Adrenal gland (tissue), 12 donors: Measurements from ENCODE around the gene ZNF648. TPM values are rescaled to one million over a fixed set of nuclear protein-coding genes. Genes with fewer than 3 reads are reported as not detected.

Experiments
- DNase-seq, 7 donors: peaks; one replicate each; pipeline ENCODE4 v3.0.0-alpha.2; 2019 to 2020
- H3K27ac ChIP-seq, 5 donors: fragments of 200-600 bp; sonication (generic) in 4 of 5; 1 replicate in 3 of 5; 2 replicates in 2 of 5; pipeline versions ENCODE4 v1.5.1 to v1.8.0; 2016 to 2020; ENCODE audit warnings: mild to moderate bottlenecking in 1 of 5
- H3K27me3 ChIP-seq: fragments of 200-600 bp; 2 replicates; pipeline ENCODE4 v1.8.0; 2021
- H3K36me3 ChIP-seq, 2 donors: fragments of 200-600 bp; replicated peaks in 1 of 2; 1 replicate in 1 of 2; 2 replicates in 1 of 2; pipeline versions ENCODE4 v1.5.1 to v1.8.0; 2018 to 2022
- H3K4me1 ChIP-seq, 2 donors: fragments of 200-600 bp; replicated peaks in 1 of 2; 1 replicate in 1 of 2; 2 replicates in 1 of 2; pipeline versions ENCODE4 v1.5.1 to v1.8.0; 2018 to 2021
- H3K4me3 ChIP-seq, 4 donors: fragments of 200-600 bp; sonication (generic) in 3 of 4; one replicate each; pipeline ENCODE4 v1.5.1; 2016 to 2018
- H3K9me3 ChIP-seq, 3 donors: fragments of 200-600 bp; sonication (generic) in 1 of 3; replicated peaks in 1 of 3; 1 replicate in 2 of 3; 2 replicates in 1 of 3; pipeline versions ENCODE4 v1.5.1 to v1.8.0; 2016 to 2021
- CTCF ChIP-seq, 6 experiments: fragments of 450-650 bp in 4 of 6; fragments of 200-600 bp in 2 of 6; sonication (generic) in 1 of 6; IDR thresholded peaks; 1 replicate in 5 of 6; 2 replicates in 1 of 6; pipeline versions ENCODE4 v1.5.1 to v1.8.0; 2016 to 2021; ENCODE audit warnings: antibody characterized with exemption in 6 of 6, mild to moderate bottlenecking in 2 of 6, moderate library complexity in 1 of 6
- POLR2A ChIP-seq, 2 donors: fragments of 450-650 bp; IDR thresholded peaks; one replicate each; pipeline ENCODE4 v1.6.1; 2017; ENCODE audit warnings: antibody characterized with exemption in 2 of 2, mild to moderate bottlenecking in 2 of 2, moderate library complexity in 1 of 2
- WGBS, 4 donors: extraction: QIAGEN DNeasy Blood & Tissue Kit in 2 of 4; methylation state at CpG; one replicate each; pipeline versions ENCODE4 v1.1.5 to v1.1.7; 2013 to 2017; 5-methylcytosine and 5-hydroxymethylcytosine counted together
- intact Hi-C, 2 donors: fragments of 100-400 bp; cut with DNase I; formaldehyde crosslinking; loops; one replicate each; pipeline versions ENCODE4 v1.14.1 to v1.15.0; 2022 to 2023
- polyA plus RNA-seq, 3 donors: library from polyadenylated mRNA; stranded (reverse); fragments of 200-250 nt in 2 of 3; fragments of 350-450 nt in 1 of 3; fragmentation: Illumina TruSeq in 1 of 3; extraction: RNeasy Lipid Tissue Mini Kit (QIAGEN cat#74804) in 1 of 3; gene quantifications; one replicate each; pipeline ENCODE4 v1.2.3, GENCODE V29; 2013 to 2014
- total RNA-seq, 9 donors: library from RNA; depleted of rRNA in 4 of 9; stranded (reverse); fragments of >200 nt in 4 of 9; fragments of 120-200 nt in 1 of 9; fragmentation: NEBNext Ultra II Directional in 1 of 9; extraction: Animal tissue kit (Norgen Biotek cat#: 25700) in 1 of 9; gene quantifications; one replicate each; pipeline versions ENCODE4 v1.1.0 to v1.2.4, GENCODE V29; 2013 to 2023
- donor health status: healthy with polysubstance abuse.
- donor health status: Bipolar disorder and iron deficiency.
- donor health status: DM: yes; HTN: yes; CAD: no.
- donor health status: DM: no; HTN: no; CAD: no.
- donor health status: DM: no; HTN: no; CAD: no.
- donor health status: DM: yes; HTN: yes; CAD: no.

The ZNF648 gene
- total and polyA plus RNA-seq, 12 donors = 0.06 to 0.14 TPM; not detected in 10

GRCh38 chr1:182065126-182065845 lies 3.8 kb upstream of the ZNF648 start:
- 87 to 93% (median 90%) methylated on average over 5 of the region's 5 CpGs for WGBS, 4 donors
- H3K4me3 ChIP-seq = no peak overlapping the region
- no peaks in the 10 kb centered on the region for H3K36me3 ChIP-seq
- H3K27me3 ChIP-seq = peaks cover 5% of the 10 kb centered on the region
- no peaks in the 10 kb centered on the region for H3K4me1 ChIP-seq
- no peak for DNase-seq
- H3K9me3 ChIP-seq = no peaks in the 10 kb centered on the region
- TF ChIP-seq POLR2A (IDR thresholded peaks at IDR 0.05) = no peak
- TF ChIP-seq CTCF (IDR thresholded peaks at IDR 0.05) = no peak
- intact Hi-C loops = no loop called here
- H3K27ac ChIP-seq = no peak overlapping the region

GRCh38 chr1:182064611-182065010 lies 3.1 kb upstream of the ZNF648 start:
- TF ChIP-seq CTCF (IDR thresholded peaks at IDR 0.05) = no peak
- no peak for TF ChIP-seq POLR2A (IDR thresholded peaks at IDR 0.05)
- H3K4me1 ChIP-seq = no peaks in the 10 kb centered on the region
- 73 to 86% (median 82%) methylated on average over 3 of the region's 3 CpGs for WGBS, 4 donors

GRCh38 chr1:182062223-182062622 lies 711 bp upstream of the ZNF648 start:
- DNase-seq = no peak
- Histone ChIP-seq H3K27me3 (peaks cover 6% of the 10 kb centered on the region), H3K9me3 (no peaks in the 10 kb centered on the region), H3K4me3 (no peak overlapping the region), H3K36me3 (no peaks in the 10 kb centered on the region), H3K4me1 (no peaks in the 10 kb centered on the region), H3K27ac (no peak overlapping the region)
- 73 to 81% (median 76%) methylated on average over 1 of the region's 1 CpG for WGBS, 4 donors
- TF ChIP-seq CTCF (IDR thresholded peaks at IDR 0.05) = no peak
- TF ChIP-seq POLR2A (IDR thresholded peaks at IDR 0.05) = no peak
- intact Hi-C loops = no loop called here

More at GRCh38 chr1:182064611-182065010, 3.1 kb upstream of the ZNF648 start:
- no peak overlapping the region for H3K4me3 ChIP-seq
- no peaks in the 10 kb centered on the region for H3K9me3 ChIP-seq
- peaks cover 5% of the 10 kb centered on the region for H3K27me3 ChIP-seq
- DNase-seq = no peak
- intact Hi-C loops = no loop called here
- no peaks in the 10 kb centered on the region for H3K36me3 ChIP-seq
- no peak overlapping the region for H3K27ac ChIP-seq

DNA sequence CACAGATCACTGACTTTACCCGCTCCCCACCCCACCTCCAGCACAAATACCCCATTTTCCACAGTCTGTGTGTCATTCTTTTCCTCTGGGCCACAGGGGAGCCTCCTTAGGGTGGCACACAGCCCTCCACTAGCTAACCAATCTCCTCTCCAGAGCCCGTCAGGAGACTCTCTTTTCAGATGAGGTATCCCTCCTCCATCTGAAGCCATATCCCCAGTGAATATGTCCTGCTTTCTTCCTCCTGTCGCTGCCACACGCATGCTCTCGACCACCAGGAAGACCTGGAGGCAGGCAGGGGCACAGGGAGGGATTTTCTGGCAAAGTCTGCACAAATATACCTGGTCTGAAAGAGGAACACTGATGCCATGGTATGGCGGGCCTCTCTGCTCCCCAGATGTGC lies 635 bp downstream of the ZNF648 start:
- Histone ChIP-seq H3K4me1 (no peaks in the 10 kb centered on the region), H3K4me3 (no peak overlapping the region), H3K9me3 (no peaks in the 10 kb centered on the region), H3K36me3 (no peaks in the 10 kb centered on the region), H3K27me3 (peaks cover 14% of the 10 kb centered on the region), H3K27ac (no peak overlapping the region)
- no peak for DNase-seq
- WGBS, 4 donors = 63 to 82% (median 75%) methylated on average over 6 of the region's 6 CpGs
- TF ChIP-seq POLR2A (IDR thresholded peaks at IDR 0.05) (no peak), CTCF (IDR thresholded peaks at IDR 0.05) (no peak)
- intact Hi-C loops = no loop called here
